NCI-H2081 treated with DMSO at 0.1 percent for 48 hours (cell line): ENCODE measurements around the gene CACNA1S.

Experiments used
- DNase-seq: peaks from one replicate; lab custom pipeline; 2025; lab: John Stamatoyannopoulos, UW

The CACNA1S gene

GRCh38 chr1:201092738-201093137, 19.5 kb downstream of the CACNA1S start:
- DNase-seq: no peak

- no peak for DNase-seq
These were observed 21.0 kb downstream of the CACNA1S start for GRCh38 chr1:201091256-201091655.

DNA sequence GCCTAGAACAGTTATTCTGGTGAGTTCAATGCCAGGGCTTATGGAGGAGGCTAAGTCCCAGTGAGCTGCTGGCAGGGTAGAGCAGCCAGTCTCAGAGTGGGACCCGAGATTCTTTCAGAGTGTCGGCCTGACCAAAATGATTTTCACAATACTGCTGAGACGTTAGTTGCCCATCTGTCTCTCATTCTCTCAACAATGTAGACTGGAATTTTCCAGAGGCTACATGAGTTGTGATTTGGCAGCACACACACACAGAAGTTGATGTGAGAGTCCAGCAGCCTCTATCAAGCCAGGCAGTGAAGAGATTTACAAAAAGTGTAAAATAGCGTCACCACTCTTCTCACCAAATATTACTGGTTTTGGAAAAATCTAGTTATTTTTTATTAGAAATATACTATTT, 21.7 kb downstream of the CACNA1S start:
- DNase-seq: no peak

GRCh38 chr1:201089596-201089995, 22.6 kb downstream of the CACNA1S start:
- DNase-seq: no peak

DNA sequence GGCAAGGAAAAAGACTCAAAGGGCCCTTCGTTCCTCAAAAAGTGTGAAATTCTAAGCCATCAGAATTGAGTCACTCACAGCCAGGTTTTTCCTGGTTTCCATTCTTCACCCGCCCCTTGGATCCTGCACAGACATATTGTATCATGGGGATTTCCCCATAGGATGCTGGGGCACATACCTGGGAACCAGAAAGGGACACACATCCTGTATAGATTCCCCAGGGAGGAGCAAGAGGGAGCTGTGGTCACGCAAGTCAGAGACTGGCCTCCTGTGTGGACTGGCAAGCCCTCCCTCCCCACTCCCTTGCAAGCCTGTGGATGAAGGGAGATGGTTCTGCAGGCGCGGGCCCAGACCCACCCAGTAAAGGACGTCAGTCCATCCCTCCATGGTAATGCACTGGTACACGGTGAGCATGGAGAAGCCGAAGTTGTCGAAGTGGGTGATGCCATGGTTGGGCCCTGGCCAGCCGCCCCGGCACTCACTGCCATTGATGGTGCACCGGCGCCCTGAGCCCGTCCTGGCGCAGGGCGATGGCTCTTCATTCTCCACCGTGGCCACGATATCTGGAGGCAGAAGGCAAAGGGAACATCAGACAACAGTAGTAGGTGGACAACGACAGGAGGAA, 23.2 kb downstream of the CACNA1S start:
- DNase-seq: no peak

- DNase-seq: no peak
These were observed 23.8 kb downstream of the CACNA1S start for GRCh38 chr1:201088395-201088794.

GRCh38 chr1:201085902-201086735, 26.1 kb downstream of the CACNA1S start:
- no peak for DNase-seq

GRCh38 chr1:201084295-201084694, 27.9 kb downstream of the CACNA1S start:
- no peak for DNase-seq

DNA sequence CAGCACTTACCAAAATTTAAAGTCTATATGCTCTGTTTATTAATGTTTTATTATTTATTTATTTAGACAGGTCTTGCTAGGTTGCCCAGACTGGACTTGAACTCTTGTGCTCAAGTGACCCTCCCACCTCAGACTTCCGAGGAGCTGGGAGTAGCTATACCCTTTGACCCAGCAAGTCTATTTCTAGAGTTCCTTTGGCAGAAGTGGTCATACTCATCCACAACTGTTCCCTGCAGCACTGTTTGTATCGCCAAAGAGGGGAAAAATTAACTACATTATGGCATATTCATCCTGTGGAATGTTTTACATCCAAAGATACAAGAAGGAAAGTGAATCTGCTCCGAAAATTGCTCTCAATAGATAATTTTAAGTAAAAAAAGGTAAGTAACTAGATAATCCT, 28.5 kb downstream of the CACNA1S start:
- DNase-seq: no peak

- no peak for DNase-seq
These were observed 32.1 kb downstream of the CACNA1S start for GRCh38 chr1:201080135-201080534.

DNA sequence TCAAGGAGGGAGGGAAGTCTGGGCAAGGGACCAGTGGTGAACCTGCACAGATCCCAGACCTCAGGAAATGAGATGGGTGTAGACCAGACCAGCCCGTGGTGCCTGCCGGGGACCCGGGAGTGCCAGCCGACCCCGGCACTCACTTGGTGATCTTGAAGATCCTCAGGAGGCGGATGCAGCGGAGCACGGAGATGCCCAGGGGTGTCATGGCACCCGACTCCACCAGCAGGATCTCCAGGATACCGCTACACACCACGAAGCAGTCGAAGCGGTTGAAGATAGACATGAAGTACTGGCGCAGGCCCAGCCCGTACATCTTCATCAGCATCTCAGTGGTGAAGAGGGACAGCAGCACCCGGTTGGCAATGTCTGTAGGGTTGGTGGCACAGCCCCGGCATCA, 34.5 kb downstream of the CACNA1S start:
- no peak for DNase-seq

DNA sequence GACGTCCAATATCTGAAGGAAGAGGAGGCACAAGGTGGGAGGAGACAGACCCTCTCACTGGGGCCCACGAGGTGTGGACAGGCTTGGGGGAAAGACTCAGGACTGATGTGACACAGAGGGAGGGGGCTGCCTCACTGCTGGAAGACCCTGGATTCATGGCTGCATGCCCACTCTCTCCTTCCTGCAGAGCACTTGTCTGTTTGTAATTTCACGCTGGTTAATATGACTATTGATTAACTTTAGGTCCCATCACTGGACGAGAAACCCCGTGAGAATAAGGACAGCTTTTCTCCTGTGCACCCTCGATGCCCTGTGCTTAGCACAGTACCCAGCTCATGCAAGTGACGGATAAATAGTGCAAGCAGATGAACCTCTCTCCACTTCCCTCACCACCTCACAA, 35.1 kb downstream of the CACNA1S start:
- no peak for DNase-seq

- no peak for DNase-seq
These were observed 36.1 kb downstream of the CACNA1S start for GRCh38 chr1:201076092-201076491.

DNA sequence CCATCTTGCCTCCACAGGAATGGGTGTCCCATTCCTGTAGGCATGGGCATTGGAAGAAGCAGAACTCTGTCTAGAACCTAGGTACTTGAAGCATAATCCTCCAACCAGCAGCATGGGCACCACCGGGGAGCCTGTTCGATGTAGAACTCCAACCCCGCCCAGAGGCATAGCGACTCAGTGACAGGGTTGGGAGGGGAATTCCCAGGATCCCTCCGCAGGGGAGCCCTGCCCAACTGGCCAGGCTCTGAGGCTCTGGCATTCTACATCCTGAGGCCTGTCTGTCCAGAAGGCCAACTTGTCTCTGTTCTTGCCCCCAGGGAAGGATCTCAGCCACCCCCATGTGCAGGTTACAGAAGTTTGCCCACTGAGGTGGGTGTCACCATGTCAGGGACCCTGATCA, 38.2 kb downstream of the CACNA1S start:
- no peak for DNase-seq

DNA sequence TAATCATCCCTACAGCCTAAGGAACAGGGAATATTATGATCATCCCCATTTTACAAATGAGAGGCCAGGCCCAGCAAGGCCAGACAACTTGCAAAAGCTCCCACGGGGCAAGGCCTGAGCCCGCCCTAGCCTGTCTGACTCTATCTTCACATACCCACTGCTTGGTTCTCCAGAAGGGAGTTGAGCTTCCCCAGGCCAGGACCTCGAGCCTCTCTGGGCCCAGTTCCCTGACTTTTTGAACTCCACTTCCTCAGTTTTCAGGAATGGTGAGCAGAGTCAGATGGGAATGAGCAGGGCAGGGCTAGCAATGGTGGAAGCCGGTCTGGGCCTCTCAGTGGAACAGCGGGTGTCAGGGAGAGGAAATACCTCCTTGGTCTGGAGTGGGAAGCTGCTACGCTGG, 39.3 kb downstream of the CACNA1S start:
- no peak for DNase-seq

DNA sequence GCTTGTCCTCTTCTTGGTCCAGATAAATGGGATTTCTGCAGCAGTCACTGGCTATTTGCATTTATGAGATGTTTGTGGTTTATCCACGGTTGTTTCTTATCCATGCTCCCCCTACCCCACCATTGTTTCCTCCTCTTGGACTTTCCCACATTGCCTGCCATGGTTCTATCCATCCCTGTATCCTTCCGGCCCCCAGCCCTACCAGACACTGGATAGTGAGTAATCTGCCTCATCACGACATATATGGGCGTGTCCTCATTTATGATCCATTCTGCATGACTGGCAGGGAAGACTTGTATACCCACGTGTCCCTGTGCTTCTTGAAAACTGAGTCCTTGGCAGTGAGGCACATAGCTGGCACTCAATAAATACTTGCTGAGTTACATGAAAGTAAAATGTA, 40.1 kb downstream of the CACNA1S start:
- no peak for DNase-seq

DNA sequence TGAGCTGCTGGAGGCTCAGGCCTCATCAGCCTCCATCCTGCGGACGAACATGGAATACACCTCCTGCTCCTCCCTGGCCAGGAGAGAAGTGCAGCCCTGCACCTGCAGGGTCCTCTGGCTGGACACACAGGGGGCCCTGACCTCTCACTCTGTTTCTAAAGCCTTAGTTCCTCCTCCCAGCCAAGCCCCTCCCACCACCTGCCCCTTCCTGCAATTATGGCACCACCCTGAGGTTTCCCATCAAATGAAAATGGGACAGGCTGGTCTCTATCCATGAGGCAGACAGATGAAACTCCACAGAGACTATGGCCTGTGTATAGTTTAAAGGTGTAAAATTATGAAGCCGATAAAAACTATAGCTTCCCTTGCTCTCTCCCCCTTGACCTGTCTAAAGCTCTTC, 42.6 kb downstream of the CACNA1S start:
- no peak for DNase-seq

DNA sequence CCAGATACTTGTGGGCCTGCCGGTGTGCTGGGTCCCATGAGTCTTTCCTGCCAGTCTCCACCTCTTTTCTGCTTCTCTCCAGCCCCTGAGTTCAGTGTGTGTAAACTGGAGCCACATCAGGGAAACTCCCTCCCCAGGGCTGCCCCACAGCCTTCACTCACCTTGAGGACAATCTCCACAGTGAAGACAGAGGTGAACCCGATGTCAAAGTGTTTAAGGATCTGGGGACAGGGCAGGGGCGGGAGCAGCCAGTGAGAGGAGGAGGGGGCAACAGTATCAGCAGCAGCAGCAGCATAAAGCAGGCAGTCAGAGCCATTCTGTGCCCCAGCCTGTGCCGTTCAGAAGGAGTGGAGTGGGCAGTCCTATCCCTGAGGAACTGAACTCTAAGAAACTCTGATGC, 43.2 kb downstream of the CACNA1S start:
- DNase-seq: no peak

DNA sequence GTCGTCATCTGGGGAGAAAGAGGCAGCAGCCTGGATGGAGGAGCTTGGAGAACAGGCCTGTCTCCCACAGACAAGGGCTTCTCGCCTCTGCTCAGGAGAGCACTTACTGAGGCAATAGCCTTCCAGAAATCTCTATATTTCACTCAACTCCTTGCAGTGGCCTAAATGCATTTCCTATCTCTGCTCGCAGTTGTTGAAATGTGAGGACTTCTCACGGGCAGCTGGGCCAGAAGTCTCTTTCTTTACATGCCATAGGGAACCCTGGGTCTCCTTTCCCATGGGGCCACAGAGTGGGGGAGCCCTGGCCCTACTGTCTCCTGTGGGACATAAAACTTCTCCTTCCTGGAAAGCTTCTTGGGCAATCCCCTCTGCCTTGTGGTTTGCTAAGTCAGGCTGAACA, 45.2 kb downstream of the CACNA1S start:
- DNase-seq: no peak

DNA sequence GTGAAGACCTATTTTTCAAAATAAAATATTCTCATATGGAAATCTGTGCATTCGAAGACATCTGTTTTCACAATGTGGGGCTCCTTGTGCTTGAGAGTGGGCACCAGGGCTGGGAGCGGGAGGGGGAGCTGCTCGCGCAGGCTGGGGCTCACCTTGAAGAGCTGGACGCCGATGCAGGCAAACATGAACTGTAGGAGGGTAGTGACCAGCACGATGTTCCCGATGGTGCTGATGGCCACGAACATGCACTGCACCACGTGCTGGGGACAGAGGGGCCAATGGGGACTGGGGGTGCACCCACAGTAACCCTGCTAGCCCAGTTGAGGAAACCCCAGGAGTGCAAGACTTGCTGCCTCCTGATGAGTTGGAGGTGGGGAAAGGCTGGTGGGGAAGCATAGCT, 46.5 kb downstream of the CACNA1S start:
- no peak for DNase-seq

DNA sequence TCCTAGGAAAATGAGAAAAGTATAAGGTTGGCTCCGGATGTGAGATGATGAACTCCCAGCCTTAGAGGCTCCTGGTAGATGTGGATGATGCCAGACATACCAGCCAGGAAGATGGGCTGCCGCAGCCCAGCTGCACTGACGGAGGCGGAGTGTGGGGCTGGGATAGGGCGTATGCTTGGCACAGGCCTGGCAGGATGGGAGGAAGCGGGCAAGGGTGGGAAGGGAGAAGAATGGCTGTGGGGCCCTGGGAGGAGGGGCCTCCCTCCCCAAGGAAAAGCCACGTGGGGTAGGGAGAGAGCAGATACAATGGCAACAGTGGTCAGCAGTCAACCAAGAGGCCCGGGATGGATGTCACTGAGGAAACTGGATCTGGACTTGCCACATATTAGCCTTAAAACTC, 47.4 kb downstream of the CACNA1S start:
- no peak for DNase-seq

- no peak for DNase-seq
These were observed 49.1 kb downstream of the CACNA1S start for GRCh38 chr1:201063145-201063544.

DNA sequence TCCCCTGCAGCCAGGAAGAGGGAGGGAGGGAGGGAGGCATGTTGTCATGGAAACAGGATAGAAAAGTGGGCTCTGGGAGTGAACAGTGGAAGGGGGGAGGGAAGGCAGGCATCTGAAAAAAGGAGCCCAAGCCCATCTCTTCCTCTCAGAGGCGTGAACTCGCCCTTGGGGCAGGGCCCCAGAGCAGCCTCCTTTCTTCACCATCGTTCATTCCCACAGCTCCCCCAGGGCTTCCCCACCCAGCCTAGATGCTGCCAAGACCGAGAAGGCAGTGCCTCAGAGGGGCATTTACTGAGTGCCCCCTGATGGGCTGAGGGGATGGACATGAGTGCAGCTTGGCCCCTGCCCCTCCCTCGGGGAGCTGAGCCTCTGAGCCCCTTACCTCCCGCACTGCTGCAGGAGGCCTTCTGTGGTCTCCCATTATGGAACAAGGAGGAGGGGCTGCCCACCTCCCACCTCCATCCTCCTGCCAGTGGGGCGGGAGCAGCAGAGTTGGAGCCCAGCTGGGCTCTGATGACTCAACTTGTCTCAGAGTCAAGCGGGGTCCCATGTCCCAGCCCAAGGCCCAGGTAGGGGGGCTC, 49.6 kb downstream of the CACNA1S start:
- no peak for DNase-seq
